Testis (tissue), 2 donors: ENCODE results near the gene FXN.

ENCODE experiments used
- POLR2A ChIP-seq: fragments of 450-650 bp; IDR thresholded peaks from one replicate; pipeline ENCODE4 v1.6.1; 2017; ENCODE audit warnings: antibody characterized with exemption, mild to moderate bottlenecking, moderate library complexity
- TF ChIP-seq, protein P1 (sequence below), 3 experiments: fragments of 450-650 bp in 2 of 3; fragments of 200-600 bp in 1 of 3; sonication (generic) in 1 of 3; IDR thresholded peaks; one replicate each; pipeline ENCODE4 v1.5.1; 2016 to 2019; ENCODE audit warnings: antibody characterized with exemption in 3 of 3, mild to moderate bottlenecking in 2 of 3, moderate library complexity in 1 of 3

DNA sequence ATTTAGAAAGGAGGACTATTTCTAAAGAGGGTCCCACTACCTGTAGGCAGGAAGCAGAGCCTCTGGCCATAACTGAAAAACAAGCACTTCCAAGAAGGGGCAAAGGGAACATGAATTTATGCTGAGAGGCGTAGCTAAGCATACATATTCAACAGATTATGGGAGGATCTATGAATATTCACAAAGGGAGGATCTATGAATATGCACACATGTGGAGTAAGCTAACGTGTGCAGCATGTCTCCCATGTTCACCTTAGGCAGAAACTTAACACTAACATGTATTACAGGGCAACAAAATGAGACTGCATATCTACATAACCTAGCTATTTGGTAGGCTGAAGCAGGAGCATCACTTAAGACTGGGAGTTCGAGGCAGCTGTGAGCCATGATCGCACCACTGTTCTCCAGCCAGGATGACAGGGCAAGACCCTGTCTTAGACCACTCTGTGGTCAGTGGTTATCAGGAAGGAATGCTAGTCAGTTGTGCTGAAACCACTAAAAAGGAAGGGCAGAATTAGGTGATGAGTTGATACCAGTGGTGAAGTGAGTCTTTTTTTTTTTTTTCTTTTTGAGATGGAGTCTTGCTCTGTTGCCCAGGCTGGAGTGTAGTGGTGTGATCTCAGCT lies 20.8 kb downstream of the FXN start:
- TF ChIP-seq, protein P1, sequence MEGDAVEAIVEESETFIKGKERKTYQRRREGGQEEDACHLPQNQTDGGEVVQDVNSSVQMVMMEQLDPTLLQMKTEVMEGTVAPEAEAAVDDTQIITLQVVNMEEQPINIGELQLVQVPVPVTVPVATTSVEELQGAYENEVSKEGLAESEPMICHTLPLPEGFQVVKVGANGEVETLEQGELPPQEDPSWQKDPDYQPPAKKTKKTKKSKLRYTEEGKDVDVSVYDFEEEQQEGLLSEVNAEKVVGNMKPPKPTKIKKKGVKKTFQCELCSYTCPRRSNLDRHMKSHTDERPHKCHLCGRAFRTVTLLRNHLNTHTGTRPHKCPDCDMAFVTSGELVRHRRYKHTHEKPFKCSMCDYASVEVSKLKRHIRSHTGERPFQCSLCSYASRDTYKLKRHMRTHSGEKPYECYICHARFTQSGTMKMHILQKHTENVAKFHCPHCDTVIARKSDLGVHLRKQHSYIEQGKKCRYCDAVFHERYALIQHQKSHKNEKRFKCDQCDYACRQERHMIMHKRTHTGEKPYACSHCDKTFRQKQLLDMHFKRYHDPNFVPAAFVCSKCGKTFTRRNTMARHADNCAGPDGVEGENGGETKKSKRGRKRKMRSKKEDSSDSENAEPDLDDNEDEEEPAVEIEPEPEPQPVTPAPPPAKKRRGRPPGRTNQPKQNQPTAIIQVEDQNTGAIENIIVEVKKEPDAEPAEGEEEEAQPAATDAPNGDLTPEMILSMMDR (IDR thresholded peaks at IDR 0.05), result no peak
- no peak for TF ChIP-seq POLR2A
